Hypothalamus (tissue), 51 donors: ENCODE measurements around the gene DHDH.

Experiments
- DNase-seq, 51 donors: peaks; one replicate each; lab custom pipeline; 2025; lab: John Stamatoyannopoulos, UW

The DHDH gene

DNA sequence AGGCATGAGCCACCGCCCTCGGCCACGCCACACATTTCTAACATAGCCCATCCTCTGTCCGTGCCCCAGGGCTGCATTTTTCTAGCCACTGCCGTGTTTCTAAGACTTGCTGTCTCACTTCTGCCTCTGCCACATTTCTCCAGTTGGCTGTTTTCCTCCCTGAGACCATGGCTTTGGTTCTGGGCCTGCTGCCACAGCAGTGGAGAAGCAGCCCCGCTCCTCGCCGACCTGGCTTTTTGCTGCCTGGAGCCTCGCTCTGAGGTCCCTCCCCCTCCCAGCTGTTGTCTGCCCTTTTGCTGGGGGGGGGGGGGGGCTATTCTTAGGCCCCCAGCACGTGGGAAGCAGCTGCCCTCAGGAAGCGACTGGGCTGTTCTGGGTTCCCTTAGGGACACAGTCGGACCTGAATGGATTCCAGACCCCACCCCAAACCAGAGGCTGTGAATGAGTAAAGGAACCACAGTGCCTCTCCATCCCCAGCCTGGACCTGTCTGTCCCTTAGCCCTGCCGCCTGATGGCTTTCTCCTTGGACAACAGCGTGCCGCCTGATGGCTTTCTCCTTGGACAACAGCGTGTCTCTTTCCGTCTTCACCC lies 56.3 kb downstream of the DHDH start:
- peak in 21 of 51 donors; percentile 5 to 59 (median 34) for DNase-seq

DNA sequence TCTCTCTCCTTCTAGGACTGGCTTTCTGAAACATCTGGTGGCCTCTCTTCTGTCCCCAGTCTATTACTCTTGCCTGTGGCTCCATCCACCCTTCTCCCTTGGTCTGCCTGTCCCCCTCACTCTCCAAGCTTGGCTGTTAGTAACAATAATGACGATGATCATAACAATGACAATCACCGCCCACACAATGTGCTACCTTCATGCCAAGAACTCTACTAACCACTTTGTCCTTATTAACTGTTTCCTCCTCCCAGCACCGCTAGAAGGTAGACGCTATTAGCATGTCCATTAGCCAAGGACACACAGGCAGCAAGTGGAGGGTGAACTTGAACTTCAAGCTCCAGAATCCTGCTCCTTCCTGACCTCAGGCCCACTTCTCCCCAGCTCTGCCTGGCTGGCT lies 56.9 kb downstream of the DHDH start:
- no peak for DNase-seq

DNA sequence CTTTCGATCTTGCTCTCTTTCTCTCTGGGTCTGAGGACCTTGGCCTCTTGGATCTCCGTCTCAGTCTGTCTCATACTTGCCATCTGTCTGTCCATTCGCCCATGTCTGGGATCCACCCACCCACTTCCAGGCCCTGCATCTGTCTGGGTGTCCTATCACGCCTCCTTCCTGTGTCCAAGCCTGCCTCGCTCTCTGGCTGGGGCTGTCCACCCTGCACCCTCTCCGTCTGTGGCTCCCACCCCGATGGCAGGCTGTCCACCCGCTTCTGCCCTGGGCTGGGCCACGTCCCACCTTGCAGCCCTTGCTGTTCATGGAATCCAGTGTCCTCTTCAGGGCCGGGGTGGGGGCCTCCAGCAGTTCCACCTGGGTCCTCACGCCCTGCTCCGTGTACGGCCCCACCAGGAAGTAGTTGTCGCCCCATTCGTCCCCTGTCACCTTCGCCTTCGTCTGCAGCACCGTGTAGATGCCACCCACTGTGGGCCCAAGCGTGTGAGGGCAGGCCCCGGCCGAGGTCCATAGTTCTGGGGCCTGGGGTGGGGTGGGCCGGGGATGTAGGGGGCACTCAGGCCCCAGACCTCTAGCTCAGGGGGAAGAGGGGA lies 57.6 kb downstream of the DHDH start:
- no peak for DNase-seq

DNA sequence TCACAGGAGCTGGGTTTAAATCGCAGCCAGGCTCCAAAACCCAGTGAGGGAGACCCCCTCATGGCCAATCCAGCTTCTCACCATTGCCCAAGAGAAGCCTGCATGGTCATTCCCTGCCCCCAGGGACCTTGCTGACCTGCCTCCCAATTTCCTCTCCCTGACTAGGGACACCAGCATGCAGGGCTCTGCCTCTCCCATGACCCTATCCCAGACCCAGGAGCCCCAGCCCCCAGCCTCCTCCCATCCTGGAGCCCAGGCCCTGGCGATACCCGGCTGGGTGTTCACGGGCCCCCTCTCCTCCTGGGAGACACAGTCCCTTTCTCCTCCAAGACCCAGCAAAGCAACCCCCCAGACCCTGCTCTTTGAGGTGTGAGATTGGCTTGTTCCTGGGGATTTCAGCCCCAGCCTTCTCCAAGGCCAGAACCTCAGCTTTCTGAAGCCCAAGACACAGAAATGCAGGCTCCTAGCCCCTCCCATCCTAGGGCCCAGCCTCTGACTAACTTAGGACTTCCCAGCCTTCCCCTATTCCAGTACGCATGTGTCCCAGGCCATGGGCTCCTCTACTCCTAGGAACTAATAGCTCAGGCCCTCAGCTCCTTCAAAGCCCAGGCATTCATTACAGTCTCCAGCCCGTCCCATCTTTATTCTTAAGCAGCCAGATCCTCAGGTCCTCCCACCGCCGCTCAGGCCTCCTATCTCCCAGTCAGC lies 58.5 kb downstream of the DHDH start:
- DNase-seq: peak in 12 of 51 donors; percentile 3 to 44 (median 28)

DNA sequence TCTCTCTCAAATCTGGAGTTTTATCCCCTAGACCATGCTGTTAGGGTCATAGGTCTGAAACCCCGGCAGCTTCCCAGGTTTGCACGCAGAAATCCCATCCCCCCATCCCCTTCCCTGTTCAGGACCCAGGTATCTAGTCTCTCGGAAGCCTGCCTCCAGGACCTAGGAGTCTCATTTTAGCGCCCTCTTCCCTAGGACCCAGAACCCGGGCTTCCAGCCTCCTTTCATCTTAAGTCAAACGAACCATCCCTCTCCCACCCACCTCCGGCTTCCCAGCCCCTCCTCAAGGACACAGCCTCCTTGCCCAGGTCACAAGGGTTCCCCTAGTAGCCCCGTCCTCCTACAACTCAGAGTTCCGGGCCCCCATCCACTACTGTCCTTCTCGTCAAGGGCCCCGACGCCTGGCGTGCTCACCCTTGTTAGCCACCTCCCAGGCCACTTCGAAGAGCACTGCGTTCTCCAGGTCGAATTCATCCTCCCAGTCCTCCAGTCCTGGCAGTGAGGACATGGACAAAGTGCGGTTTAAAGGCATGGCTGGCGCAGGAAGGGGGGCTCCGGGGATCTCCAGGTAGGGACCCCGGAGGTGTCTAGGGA lies 59.2 kb downstream of the DHDH start:
- peak in 18 of 51 donors; percentile 11 to 72 (median 45) for DNase-seq

DNA sequence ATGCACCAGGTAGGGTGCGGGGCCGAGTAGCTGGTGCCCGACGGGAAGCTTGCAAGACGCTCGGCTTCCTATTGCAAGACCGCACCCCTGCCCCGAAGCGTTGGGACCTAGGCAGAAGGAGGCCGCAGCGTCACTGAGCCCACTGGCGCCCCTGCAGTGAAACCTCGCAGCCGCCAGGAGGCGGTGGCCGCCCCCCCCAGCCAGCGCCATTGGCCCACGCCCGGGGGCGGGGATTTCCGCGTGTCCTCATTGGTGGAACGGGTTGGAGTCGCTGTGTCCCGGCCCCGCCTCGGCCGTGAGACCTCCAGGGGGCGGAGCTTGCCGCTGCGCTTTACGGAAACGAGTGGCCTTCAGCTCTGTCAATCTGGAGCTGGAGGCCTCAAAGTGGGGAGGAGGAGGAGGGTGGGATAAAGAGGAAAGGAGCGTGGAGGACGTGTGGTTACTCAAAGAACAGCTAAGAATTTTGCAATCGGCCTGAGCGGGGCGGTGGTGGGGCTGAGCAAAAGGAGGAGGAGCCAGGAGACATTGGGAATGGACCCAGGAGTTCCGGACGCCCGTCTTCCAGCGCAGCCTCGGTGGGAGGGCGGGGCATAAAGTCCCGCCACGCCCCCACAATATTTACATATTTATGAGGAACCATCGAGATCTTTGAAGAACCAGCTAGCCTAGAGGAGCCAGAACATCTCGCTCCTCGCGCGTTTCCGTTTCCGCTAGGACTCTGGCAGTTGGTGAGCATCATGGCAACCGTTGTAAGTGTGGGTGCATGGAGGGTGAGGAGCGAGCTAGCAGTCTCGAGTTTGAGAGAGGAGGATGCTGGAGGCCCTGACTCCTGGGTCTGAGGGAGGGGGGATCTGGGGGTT lies 59.9 kb downstream of the DHDH start, which contains the start of the genes GYS1 and RUVBL2:
TSS of gene GYS1 (minus strand) at position 135 of the 860 bp plus-strand sequence. CDS start 197 bp downstream, outside the sequence.
TSS of gene RUVBL2 (plus strand) at position 713 of the 860 bp plus-strand sequence. CDS start at position 738, 25 bp downstream.
- DNase-seq: peak; percentile 79 to 100 (median 98)

DNA sequence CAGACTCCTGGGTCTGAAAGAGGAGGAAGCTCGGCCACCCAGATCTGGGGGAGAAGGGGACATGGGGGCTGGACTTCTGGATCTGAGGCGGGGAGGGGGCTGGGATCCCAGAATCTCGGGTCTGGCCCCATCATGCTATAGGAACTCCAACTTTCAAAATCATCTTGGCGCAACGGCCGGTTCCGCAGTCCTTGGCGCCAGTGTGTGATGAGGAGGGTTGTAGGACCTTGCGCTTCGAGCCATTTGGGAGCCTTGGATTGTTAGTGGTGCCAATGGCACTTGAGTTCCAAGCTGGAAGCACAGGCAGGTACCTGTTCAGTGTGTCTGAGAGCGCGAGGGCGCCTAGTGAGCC lies 60.5 kb downstream of the DHDH start:
- DNase-seq: no peak
